NT2/D1 (cell line): ENCODE data around the gene NFAM1.
A peak's percentile ranks its signal among the peaks of the same experiment; 100 is the strongest.

ENCODE experiments used
- DNase-seq: peaks from one replicate; pipeline ENCODE4 v3.0.0-alpha.2; 2011; ENCODE audit warnings: low read depth, low spot score
- H3K27me3 ChIP-seq: 2 replicates; pipeline ENCODE4 v1.6.0; 2011; ENCODE audit warnings: mild to moderate bottlenecking; ENCODE audit not compliant: insufficient read length, insufficient read depth
- H3K36me3 ChIP-seq: 2 replicates; pipeline ENCODE4 v1.6.1; 2011; ENCODE audit warnings: mild to moderate bottlenecking, low read length, mixed read lengths; ENCODE audit not compliant: insufficient read depth, insufficient read length
- H3K4me1 ChIP-seq: 2 replicates; pipeline ENCODE4 v1.5.1; 2011; ENCODE audit not compliant: insufficient read depth, insufficient read length
- H3K4me3 ChIP-seq: 2 replicates; pipeline ENCODE4 v1.5.1; 2011; ENCODE audit warnings: low read depth; ENCODE audit not compliant: insufficient read length
- H3K9ac ChIP-seq: 2 replicates; pipeline ENCODE4 v1.6.0; 2011; ENCODE audit warnings: low read depth; ENCODE audit not compliant: insufficient read length
- H3K9me3 ChIP-seq: 2 replicates; pipeline ENCODE4 v1.5.1; 2011; ENCODE audit warnings: mild to moderate bottlenecking, low read length; ENCODE audit not compliant: insufficient read depth
- SUZ12 ChIP-seq: IDR thresholded peaks from 2 replicates; pipeline ENCODE4 v1.6.1; 2011; ENCODE audit not compliant: insufficient read length, insufficient read depth; ENCODE audit errors: extremely low read depth
- YY1 ChIP-seq: IDR thresholded peaks from 2 replicates; pipeline ENCODE4 v1.6.1; 2011; ENCODE audit not compliant: insufficient read length, insufficient read depth
- ZNF274 ChIP-seq: IDR thresholded peaks from 2 replicates; pipeline ENCODE4 v1.6.1; 2011; ENCODE audit warnings: mild to moderate bottlenecking, low read depth, low read length

NFAM1 gene

GRCh38 chr22:42439021-42439567 is 6.9 kb upstream of the NFAM1 start:
- H3K9me3 ChIP-seq: no peaks in the 10 kb centered on the region
- peak overlapping the region; percentile 61 for H3K9ac ChIP-seq
- H3K27me3 ChIP-seq: peaks cover 17% of the 10 kb centered on the region
- no peak for DNase-seq
- no peaks in the 10 kb centered on the region for H3K36me3 ChIP-seq
- TF ChIP-seq SUZ12 (no peak), ZNF274 (no peak), YY1 (no peak)
- peaks cover 15% of the 10 kb centered on the region for H3K4me1 ChIP-seq
- no peak overlapping the region for H3K4me3 ChIP-seq

DNA sequence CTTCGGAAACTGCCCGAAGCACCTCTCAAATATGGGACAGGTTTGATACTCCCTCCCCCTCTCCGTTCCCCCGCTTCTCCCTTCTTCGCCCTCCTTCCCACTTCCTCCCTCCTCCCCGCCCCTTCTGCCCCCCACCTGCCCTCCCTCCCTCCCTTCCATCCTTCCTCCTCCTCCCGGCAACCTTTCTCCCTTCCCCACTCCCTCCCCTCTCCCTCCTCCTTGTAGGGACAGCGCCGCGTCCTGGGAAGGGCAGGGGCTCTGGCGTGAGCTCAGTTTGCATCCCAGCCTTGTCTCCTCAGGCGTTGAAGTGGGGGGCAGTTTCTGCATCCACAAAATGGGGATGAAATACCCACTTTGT is 6.1 kb upstream of the NFAM1 start:
- Histone ChIP-seq H3K4me1 (peaks cover 15% of the 10 kb centered on the region), H3K36me3 (no peaks in the 10 kb centered on the region), H3K9ac (peak overlapping the region; percentile 72), H3K4me3 (peak overlapping the region; percentile 41), H3K27me3 (peaks cover 17% of the 10 kb centered on the region), H3K9me3 (no peaks in the 10 kb centered on the region)
- DNase-seq: peak; percentile 51
- TF ChIP-seq SUZ12 (no peak), ZNF274 (no peak), YY1 (no peak)

- Histone ChIP-seq H3K27me3 (peaks cover 17% of the 10 kb centered on the region), H3K9ac (peak overlapping the region; percentile 72), H3K4me1 (peaks cover 15% of the 10 kb centered on the region), H3K4me3 (peak overlapping the region; percentile 41), H3K36me3 (no peaks in the 10 kb centered on the region), H3K9me3 (no peaks in the 10 kb centered on the region)
- DNase-seq: peak; percentile 40
- TF ChIP-seq SUZ12 (no peak), YY1 (no peak), ZNF274 (no peak)
Observed at GRCh38 chr22:42437488-42438292, 5.5 kb upstream of the NFAM1 start.

GRCh38 chr22:42436404-42436803 is 4.2 kb upstream of the NFAM1 start:
- Histone ChIP-seq H3K9me3 (no peaks in the 10 kb centered on the region), H3K4me3 (no peak overlapping the region), H3K36me3 (no peaks in the 10 kb centered on the region), H3K4me1 (peaks cover 20% of the 10 kb centered on the region), H3K9ac (no peak overlapping the region), H3K27me3 (peaks cover 20% of the 10 kb centered on the region)
- TF ChIP-seq SUZ12 (no peak), ZNF274 (no peak), YY1 (no peak)
- no peak for DNase-seq

DNA sequence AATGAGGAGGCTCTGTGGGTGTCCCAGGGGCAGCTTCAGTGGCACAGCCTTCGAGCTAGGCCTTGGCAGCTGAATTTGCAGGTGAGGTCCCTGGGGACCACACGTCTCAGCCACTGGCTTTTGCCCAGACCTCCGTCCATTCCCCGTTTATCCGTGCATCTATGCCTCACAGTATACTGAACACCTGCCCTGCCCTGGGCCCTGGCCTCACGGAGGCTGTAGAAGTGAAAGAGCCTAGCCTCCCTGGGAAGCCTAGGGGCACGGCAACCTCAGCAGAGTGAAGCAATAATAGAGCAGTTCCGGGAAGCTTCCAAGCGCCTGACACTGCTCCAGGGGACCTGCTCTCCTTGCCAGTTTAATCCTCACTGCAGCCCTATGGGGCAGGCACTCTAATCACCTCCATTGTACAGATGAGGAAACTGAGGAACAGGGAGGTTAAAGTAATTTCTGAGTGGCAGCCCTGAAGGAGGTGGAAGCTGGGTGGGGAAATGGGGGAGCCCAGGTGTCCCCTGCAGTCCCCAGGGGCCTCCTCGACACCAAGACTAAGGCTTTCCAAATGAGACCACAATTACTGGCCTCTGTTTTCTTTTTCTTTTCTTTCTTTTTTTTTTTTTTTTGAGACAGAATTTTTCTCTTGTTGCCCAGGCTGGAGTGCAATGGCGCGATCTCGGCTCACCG is 2.7 kb upstream of the NFAM1 start:
- H3K4me3 ChIP-seq: no peak overlapping the region

GRCh38 chr22:42433754-42434682 is 1.8 kb upstream of the NFAM1 start:
- Histone ChIP-seq H3K4me1 (peaks cover 10% of the 10 kb centered on the region), H3K36me3 (no peaks in the 10 kb centered on the region), H3K9ac (peak overlapping the region; percentile 36), H3K4me3 (no peak overlapping the region), H3K9me3 (no peaks in the 10 kb centered on the region), H3K27me3 (peaks cover 5% of the 10 kb centered on the region)
- TF ChIP-seq ZNF274: no peak
- TF ChIP-seq SUZ12: no peak
- no peak for TF ChIP-seq YY1
- no peak for DNase-seq

More for the DNA sequence above, 2.7 kb upstream of the NFAM1 start:
- no peaks in the 10 kb centered on the region for H3K9me3 ChIP-seq
- DNase-seq: no peak
- peaks cover 12% of the 10 kb centered on the region for H3K4me1 ChIP-seq
- H3K9ac ChIP-seq: no peak overlapping the region
- TF ChIP-seq ZNF274: no peak
- no peak for TF ChIP-seq SUZ12
- TF ChIP-seq YY1: no peak
- H3K36me3 ChIP-seq: no peaks in the 10 kb centered on the region
- H3K27me3 ChIP-seq: peaks cover 5% of the 10 kb centered on the region
